K562 (cell line): ENCODE measurements around the gene YAF2. TPM values are rescaled to one million over a fixed set of nuclear protein-coding genes. Genes with fewer than 3 reads are reported as not detected.
A peak's percentile ranks its signal among the peaks of the same experiment; 100 is the strongest.

Source experiments
- ATAC-seq: fragments of 200-7000 bp; cut with Tn5 transposase; 3 replicates; pipeline ENCODE4 v1.9.1; 2020; ENCODE audit warnings: moderate library complexity
- BruUV-seq: library from RNA; stranded (reverse); fragments of 400-500 nt; replicated peaks from 2 replicates; lab custom pipeline; 2021; lab: Mats Ljungman, UMichigan
- CTCF ChIA-PET: fragments of 300-600 bp; formaldehyde crosslinking; extraction: SDS; loops from one replicate; lab custom pipeline; 2021; ENCODE audit warnings: low intra/inter-chr PET ratio; lab: Yijun Ruan, JAX
- POLR2A ChIA-PET: fragments of 300-600, 350-650 bp; sonication (Branson Sonifier 250); formaldehyde crosslinking; extraction: SDS; loops from one replicate; lab custom pipeline; 2021; ENCODE audit warnings: antibody characterized with exemption, inconsistent platforms; lab: Yijun Ruan, JAX
- DNase-seq, 4 experiments: peaks; one replicate each; pipeline versions ENCODE4 v3.0.0 to v3.0.0-alpha.2; 2011 to 2018; ENCODE audit warnings: low spot score in 3 of 4, mixed read lengths in 3 of 4; ENCODE audit errors: extremely low read depth in 1 of 4
- FAIRE-seq: peaks from 2 replicates; lab custom pipeline; 2011; peaks lifted over from hg19 to GRCh38; lab: Jason Lieb, UNC
- H2AFZ ChIP-seq: 2 replicates; pipeline ENCODE4 v1.6.0; 2011; ENCODE audit warnings: low read depth, low read length, control low read depth, inconsistent platforms
- H3K27ac ChIP-seq: fragments of 200-600 bp; 3 replicates; pipeline ENCODE4 v1.8.0; 2011; ENCODE audit warnings: low read depth, mild to moderate bottlenecking, control low read depth, inconsistent platforms, low read length, moderate library complexity, mixed read lengths; ENCODE audit errors: extremely low read depth
- H3K27me3 ChIP-seq, 2 experiments: fragments of 300-600 bp in 1 of 2; 2 replicates in 1 of 2; 3 replicates in 1 of 2; pipeline versions ENCODE4 v1.6.0 to v1.8.0; 2011; ENCODE audit warnings: inconsistent platforms in 2 of 2, low read length in 2 of 2, mild to moderate bottlenecking in 1 of 2, mixed read lengths in 1 of 2, moderate library complexity in 1 of 2; ENCODE audit not compliant: control insufficient read depth in 2 of 2, insufficient read depth in 2 of 2
- H3K36me3 ChIP-seq: fragments of 300-600 bp; 3 replicates; pipeline ENCODE4 v1.8.0; 2011; ENCODE audit warnings: mild to moderate bottlenecking, low read length, inconsistent platforms; ENCODE audit not compliant: control insufficient read depth, insufficient read depth
- H3K4me1 ChIP-seq, 2 experiments: fragments of 200-600 bp in 1 of 2; replicated peaks in 1 of 2; 2 replicates in 1 of 2; 3 replicates in 1 of 2; pipeline versions ENCODE4 v1.5.1 to v1.8.0; 2011; ENCODE audit warnings: inconsistent platforms in 2 of 2, low read length in 2 of 2, mild to moderate bottlenecking in 1 of 2, mixed read lengths in 1 of 2, moderate library complexity in 1 of 2; ENCODE audit not compliant: control insufficient read depth in 2 of 2, insufficient read depth in 2 of 2
- H3K4me2 ChIP-seq: 2 replicates; pipeline ENCODE4 v1.6.1; 2011; ENCODE audit warnings: low read length, control low read depth, inconsistent platforms, mixed read lengths; ENCODE audit not compliant: insufficient read depth
- H3K4me3 ChIP-seq: fragments of 200-600 bp; sonication (generic), shearing (Covaris generic); 2 replicates; pipeline ENCODE4 v1.5.1; 2016; ENCODE audit warnings: control low read depth, inconsistent platforms
- H3K79me2 ChIP-seq: fragments of 200-600 bp; 3 replicates; pipeline ENCODE4 v1.8.0; 2011; ENCODE audit warnings: low read length, inconsistent platforms; ENCODE audit not compliant: control insufficient read depth, insufficient read depth
- H3K9ac ChIP-seq, 2 experiments: 2 replicates each; pipeline versions ENCODE4 v1.6.0 to v1.6.1; 2011; ENCODE audit warnings: low read depth in 2 of 2, low read length in 2 of 2, control low read depth in 1 of 2, inconsistent platforms in 1 of 2, mild to moderate bottlenecking in 1 of 2, mixed read lengths in 1 of 2; ENCODE audit not compliant: insufficient read depth in 1 of 2
- H3K9me1 ChIP-seq: one replicate; pipeline ENCODE4 v1.6.0; 2011; ENCODE audit warnings: inconsistent platforms, mild to moderate bottlenecking, low read length, moderate library complexity; ENCODE audit not compliant: control insufficient read depth, insufficient read depth
- H3K9me3 ChIP-seq: replicated peaks from 2 replicates; pipeline ENCODE4 v1.5.1; 2011; ENCODE audit warnings: low read depth, low read length, inconsistent platforms; ENCODE audit not compliant: control insufficient read depth, insufficient read depth
- H4K20me1 ChIP-seq: replicated peaks from 2 replicates; pipeline ENCODE4 v1.6.1; 2011; ENCODE audit warnings: low read length, inconsistent platforms, mixed read lengths; ENCODE audit not compliant: control insufficient read depth, insufficient read depth
- ASH1L ChIP-seq: fragments of 450-650 bp; IDR thresholded peaks from 2 replicates; pipeline ENCODE4 v1.6.1; 2018; ENCODE audit warnings: borderline replicate concordance, mild to moderate bottlenecking, low read depth; ENCODE audit not compliant: partially characterized antibody
- MXI1 ChIP-seq: IDR thresholded peaks from 2 replicates; pipeline ENCODE4 v1.6.1; 2011; ENCODE audit warnings: low read depth, mild to moderate bottlenecking, improper control_type of control experiment, low read length
- PHTF2 ChIP-seq: fragments of 250-450 bp; sonication (Bioruptor Pico); IDR thresholded peaks from 2 replicates; pipeline ENCODE4 v1.5.0; 2021; ENCODE audit warnings: mild to moderate bottlenecking
- SPI1 ChIP-seq: IDR thresholded peaks from 2 replicates; pipeline ENCODE4 v1.6.1; 2011; ENCODE audit warnings: low read depth, low read length, control low read depth, borderline replicate concordance
- STAT6 ChIP-seq: sonication (generic); formaldehyde crosslinking; IDR thresholded peaks from 2 replicates; pipeline ENCODE4 v1.8.1; 2023; ENCODE audit warnings: mild to moderate bottlenecking, missing genetic modification reagents
- ZHX1 ChIP-seq: fragments of 150-350 bp; conservative IDR thresholded peaks from 2 replicates; pipeline ENCODE4 v1.6.1; 2014; ENCODE audit warnings: low read length
- ZNF384 ChIP-seq: IDR thresholded peaks from 2 replicates; pipeline ENCODE4 v1.6.1; 2012; ENCODE audit warnings: low read depth, low read length, improper control_type of control experiment
- WGBS: fragments of 100-300 bp; shearing (Covaris generic); methylation state at CpG from one replicate; pipeline ENCODE4 v1.1.6; 2016; ENCODE audit warnings: low coverage, mixed read lengths; ENCODE audit not compliant: insufficient coverage; ENCODE audit errors: missing lambda C conversion rate; 5-methylcytosine and 5-hydroxymethylcytosine counted together
- in situ Hi-C: fragments of 300-500 bp; cut with MboI; formaldehyde crosslinking; loops from 4 replicates; pipeline ENCODE4 v1.15.0; 2018; ENCODE audit warnings: inconsistent platforms, mixed read lengths
- intact Hi-C: fragments of 100-400 bp; cut with micrococcal nuclease; formaldehyde crosslinking; loops from 2 replicates; pipeline ENCODE4 v1.14.2; 2022
- polyA plus RNA-seq, 8 experiments: library from polyadenylated mRNA; depleted of rRNA in 4 of 8; stranded (reverse) in 5 of 8; unstranded in 3 of 8; fragments of >200 nt; fragmentation: Nextera tagmentation in 2 of 8; fragmentation: Illumina TruSeq in 1 of 8; extraction: Ambion mirVana in 2 of 8; extraction: Trizol in 1 of 8; gene quantifications; 2 replicates each; pipeline versions ENCODE4 v1.2.1 to v1.2.3, GENCODE V29; 2011 to 2014; ENCODE audit warnings: inconsistent platforms in 1 of 8, missing spikeins in 1 of 8
- total RNA-seq, 7 experiments: library from RNA; depleted of rRNA in 6 of 7; stranded (reverse); fragments of >200 nt in 6 of 7; fragmentation: Illumina TruSeq in 2 of 7; extraction: Trizol in 2 of 7; gene quantifications; 2 replicates each; pipeline versions ENCODE4 v1.2.1 to v1.2.3, GENCODE V29; 2011 to 2021; ENCODE audit warnings: low replicate concordance in 1 of 7

The YAF2 gene
- total and polyA plus RNA-seq, 9 of the 15 experiments (the other 6 are each of a cell fraction or from before 2014, with no cell fraction given) = 10.6 to 26.4 (median 21.3) TPM

DNA sequence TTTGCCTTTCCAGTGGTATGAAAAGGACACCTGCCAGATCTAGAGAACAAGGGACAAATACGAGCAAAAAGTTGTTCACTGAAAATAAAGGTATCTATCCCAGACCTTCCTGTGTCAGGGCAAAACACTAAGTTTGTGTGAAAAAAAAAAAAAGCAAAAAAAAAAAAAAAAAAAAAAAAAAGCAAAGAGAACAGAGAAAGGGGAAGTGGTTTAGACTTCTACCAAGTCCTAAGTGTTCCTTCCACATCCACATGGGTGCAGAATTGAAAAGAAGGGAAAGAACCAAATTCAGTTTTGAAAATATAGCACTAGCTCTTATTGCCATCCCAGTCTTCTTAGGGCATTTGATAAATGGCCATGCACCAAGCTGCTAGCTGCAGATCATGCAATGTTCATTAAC is 46.1 kb upstream of the YAF2 start:
- ATAC-seq (no peak), FAIRE-seq (no peak), DNase-seq (no peak)
- no peaks in the 10 kb centered on the region for H3K9me3 ChIP-seq
- H3K4me3 ChIP-seq = no peak overlapping the region
- BruUV-seq = no TSS peak
- 0% methylated on average over 1 of the region's 1 CpG for WGBS
- CTCF ChIA-PET = no interaction called here
- intact Hi-C loops = no loop called here
- H3K27ac ChIP-seq = no peak overlapping the region
- no peaks in the 10 kb centered on the region for H3K9me1 ChIP-seq
- in situ Hi-C loops = no loop called here
- no peak overlapping the region for H3K9ac ChIP-seq
- no peaks in the 10 kb centered on the region for H3K79me2 ChIP-seq
- peaks cover 0 to 3% of the 10 kb centered on the region in 2 experiments; a peak in 2 of 5 replicates for H3K4me1 ChIP-seq
- POLR2A ChIA-PET = interaction anchor here (1.8 kb wide), 1 partner anchor 10 kb away, joined by 5 read pairs; no protein-coding TSS in a partner anchor
- peaks cover 15 to 25% of the 10 kb centered on the region in 2 experiments; a peak in 4 of 5 replicates for H3K27me3 ChIP-seq
- TF ChIP-seq ASH1L (no peak), PHTF2 (CRISPR knock-in tag) (no peak), SPI1 (peak; percentile 91), MXI1 (no peak), ZNF384 (0 out of 2 replicates have a peak, but pooled peaks have one; percentile 18), ZHX1 (no peak), STAT6 (CRISPR knock-in tag) (no peak)
- H4K20me1 ChIP-seq = no peaks in the 10 kb centered on the region
- H2AFZ ChIP-seq = no peak overlapping the region
- H3K4me2 ChIP-seq = no peak overlapping the region
- no peaks in the 10 kb centered on the region for H3K36me3 ChIP-seq
